ENCODE results near the gene NKAIN2.

The NKAIN2 gene

DNA sequence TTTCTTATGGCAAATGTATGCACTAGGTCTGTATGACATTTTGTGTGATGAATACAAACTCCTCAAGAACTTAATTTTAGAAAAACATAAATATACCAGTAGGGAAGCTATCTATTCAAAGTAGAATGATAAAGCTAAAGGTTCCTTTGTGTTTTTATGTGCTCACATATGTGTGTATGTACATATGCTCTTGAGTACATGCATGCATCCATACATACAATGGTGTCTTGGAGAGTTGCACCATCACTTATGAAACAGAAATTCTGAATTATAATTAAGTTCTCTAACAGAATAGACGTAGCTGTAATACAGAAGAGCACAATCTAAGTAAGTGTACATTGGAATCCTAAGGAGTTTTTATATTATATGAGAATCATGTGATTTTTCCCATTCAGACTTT is 2.3 kb downstream of the NKAIN2 start:
- TF ChIP-seq, protein P1, sequence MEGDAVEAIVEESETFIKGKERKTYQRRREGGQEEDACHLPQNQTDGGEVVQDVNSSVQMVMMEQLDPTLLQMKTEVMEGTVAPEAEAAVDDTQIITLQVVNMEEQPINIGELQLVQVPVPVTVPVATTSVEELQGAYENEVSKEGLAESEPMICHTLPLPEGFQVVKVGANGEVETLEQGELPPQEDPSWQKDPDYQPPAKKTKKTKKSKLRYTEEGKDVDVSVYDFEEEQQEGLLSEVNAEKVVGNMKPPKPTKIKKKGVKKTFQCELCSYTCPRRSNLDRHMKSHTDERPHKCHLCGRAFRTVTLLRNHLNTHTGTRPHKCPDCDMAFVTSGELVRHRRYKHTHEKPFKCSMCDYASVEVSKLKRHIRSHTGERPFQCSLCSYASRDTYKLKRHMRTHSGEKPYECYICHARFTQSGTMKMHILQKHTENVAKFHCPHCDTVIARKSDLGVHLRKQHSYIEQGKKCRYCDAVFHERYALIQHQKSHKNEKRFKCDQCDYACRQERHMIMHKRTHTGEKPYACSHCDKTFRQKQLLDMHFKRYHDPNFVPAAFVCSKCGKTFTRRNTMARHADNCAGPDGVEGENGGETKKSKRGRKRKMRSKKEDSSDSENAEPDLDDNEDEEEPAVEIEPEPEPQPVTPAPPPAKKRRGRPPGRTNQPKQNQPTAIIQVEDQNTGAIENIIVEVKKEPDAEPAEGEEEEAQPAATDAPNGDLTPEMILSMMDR (conservative IDR thresholded peaks at IDR 0.05; ENCODE audit: low read length): no peak
- DNase-seq (ENCODE audit: low read depth): no peak
- H3K4me3 ChIP-seq (ENCODE audit: low read length): no peak overlapping the region

- no peak for DNase-seq (ENCODE audit: low read depth)
- H3K4me3 ChIP-seq (ENCODE audit: low read length): no peak overlapping the region
- TF ChIP-seq, protein P1 (conservative IDR thresholded peaks at IDR 0.05; ENCODE audit: low read length): no peak
These were observed 2.9 kb downstream of the NKAIN2 start for GRCh38 chr6:123806561-123806960.

DNA sequence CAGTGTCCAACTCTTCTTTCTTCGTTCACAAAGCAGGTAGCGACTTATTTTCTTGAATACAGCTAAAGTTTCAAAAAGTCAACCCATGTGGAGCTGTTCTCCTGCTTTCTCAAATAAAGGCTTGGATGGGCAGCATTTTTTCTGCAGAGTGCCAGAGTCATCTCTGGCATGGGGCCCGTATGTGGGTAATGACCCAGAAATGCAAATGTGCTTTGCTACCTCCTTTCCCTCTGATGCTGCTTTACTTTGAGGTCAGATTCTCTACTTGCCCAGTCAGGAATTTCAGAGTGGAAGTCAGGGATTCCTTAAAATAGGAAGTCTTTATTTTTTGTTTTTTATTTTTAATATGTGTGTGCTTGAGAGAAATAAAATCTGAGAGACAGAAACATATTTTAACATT is 4.9 kb downstream of the NKAIN2 start:
- DNase-seq (ENCODE audit: low read depth): no peak
- no peak overlapping the region for H3K4me3 ChIP-seq (ENCODE audit: low read length)
- TF ChIP-seq, protein P1 (conservative IDR thresholded peaks at IDR 0.05; ENCODE audit: low read length): no peak

- DNase-seq (ENCODE audit: low read depth): no peak
- no peak overlapping the region for H3K4me3 ChIP-seq (ENCODE audit: low read length)
- TF ChIP-seq, protein P1 (conservative IDR thresholded peaks at IDR 0.05; ENCODE audit: low read length): no peak
These were observed 6.5 kb downstream of the NKAIN2 start for GRCh38 chr6:123810214-123810613.

DNA sequence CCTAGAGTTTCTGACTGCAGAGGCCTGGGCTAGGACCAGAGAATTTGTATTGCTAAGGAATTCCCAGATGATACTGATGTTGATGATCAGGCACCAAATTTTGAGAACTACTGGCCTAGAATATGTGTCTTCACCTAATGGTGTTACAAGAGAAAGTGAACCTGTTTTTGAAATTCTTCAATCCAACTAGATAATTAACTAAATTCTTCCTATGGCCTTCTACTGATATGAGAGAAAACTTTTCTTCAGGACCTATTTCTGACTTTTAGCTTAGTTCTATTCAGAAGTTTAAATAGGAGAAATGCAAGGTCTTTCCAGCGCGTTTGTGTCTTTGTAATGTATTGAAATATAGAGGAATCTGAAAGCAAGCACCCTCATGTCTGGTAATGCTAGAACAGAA is 7.3 kb downstream of the NKAIN2 start:
- H3K4me3 ChIP-seq (ENCODE audit: low read length): no peak overlapping the region
- no peak for DNase-seq (ENCODE audit: low read depth)
- TF ChIP-seq, protein P1 (conservative IDR thresholded peaks at IDR 0.05; ENCODE audit: low read length): no peak

- no peak for DNase-seq (ENCODE audit: low read depth)
- no peak overlapping the region for H3K4me3 ChIP-seq (ENCODE audit: low read length)
- TF ChIP-seq, protein P1 (conservative IDR thresholded peaks at IDR 0.05; ENCODE audit: low read length): no peak
These were observed 7.7 kb downstream of the NKAIN2 start for GRCh38 chr6:123811378-123811777.

- no peak for DNase-seq (ENCODE audit: low read depth)
- H3K4me3 ChIP-seq (ENCODE audit: low read length): no peak overlapping the region
- TF ChIP-seq, protein P1 (conservative IDR thresholded peaks at IDR 0.05; ENCODE audit: low read length): no peak
These were observed 9.0 kb downstream of the NKAIN2 start for GRCh38 chr6:123812621-123813020.

Measured in AG10803 (cell line).